Measurements from ENCODE around the gene ENAH.

Gene ENAH

GRCh38 chr1:225603538-225604354 lies 49.2 kb downstream of the ENAH start:
- no peak for DNase-seq (ENCODE audit: low read depth)

GRCh38 chr1:225602590-225603206 lies 50.2 kb downstream of the ENAH start:
- DNase-seq (ENCODE audit: low read depth), result no peak

- DNase-seq (ENCODE audit: low read depth), result no peak
Measured at GRCh38 chr1:225601902-225602589, 50.9 kb downstream of the ENAH start.

- no peak for DNase-seq (ENCODE audit: low read depth)
Measured at GRCh38 chr1:225598847-225599246, 54.1 kb downstream of the ENAH start.

- DNase-seq (ENCODE audit: low read depth), result no peak
Measured at GRCh38 chr1:225597926-225598575, 54.9 kb downstream of the ENAH start.

- DNase-seq (ENCODE audit: low read depth), result no peak
Measured at GRCh38 chr1:225596736-225597135, 56.2 kb downstream of the ENAH start.

GRCh38 chr1:225595974-225596551 lies 56.9 kb downstream of the ENAH start:
- DNase-seq (ENCODE audit: low read depth), result no peak

- no peak for DNase-seq (ENCODE audit: low read depth)
Measured at GRCh38 chr1:225595452-225595851, 57.5 kb downstream of the ENAH start.

GRCh38 chr1:225593414-225593813 lies 59.5 kb downstream of the ENAH start:
- no peak for DNase-seq (ENCODE audit: low read depth)

GRCh38 chr1:225592362-225593025 lies 60.4 kb downstream of the ENAH start:
- no peak for DNase-seq (ENCODE audit: low read depth)

- no peak for DNase-seq (ENCODE audit: low read depth)
Measured at GRCh38 chr1:225587310-225587709, 65.6 kb downstream of the ENAH start.

- DNase-seq (ENCODE audit: low read depth), result no peak
Measured at GRCh38 chr1:225581186-225581585, 71.7 kb downstream of the ENAH start.

GRCh38 chr1:225580238-225581099 lies 72.5 kb downstream of the ENAH start:
- DNase-seq (ENCODE audit: low read depth), result no peak

GRCh38 chr1:225578251-225578977 lies 74.5 kb downstream of the ENAH start:
- DNase-seq (ENCODE audit: low read depth), result no peak

GRCh38 chr1:225577241-225577640 lies 75.7 kb downstream of the ENAH start:
- no peak for DNase-seq (ENCODE audit: low read depth)

- no peak for DNase-seq (ENCODE audit: low read depth)
Measured at GRCh38 chr1:225573216-225573615, 79.7 kb downstream of the ENAH start.

GRCh38 chr1:225572422-225572821 lies 80.5 kb downstream of the ENAH start:
- DNase-seq (ENCODE audit: low read depth), result no peak

GRCh38 chr1:225567789-225568188 lies 85.1 kb downstream of the ENAH start:
- no peak for DNase-seq (ENCODE audit: low read depth)

GRCh38 chr1:225565847-225566246 lies 87.1 kb downstream of the ENAH start:
- no peak for DNase-seq (ENCODE audit: low read depth)

- DNase-seq (ENCODE audit: low read depth), result no peak
Measured at GRCh38 chr1:225561675-225562074, 91.2 kb downstream of the ENAH start.

Measured in T follicular helper cell (primary cell).